Renal cortical epithelial cell (primary cell): ENCODE measurements around the gene GID4. TPM values are rescaled to one million over a fixed set of nuclear protein-coding genes. Genes with fewer than 3 reads are reported as not detected.

Experiments used
- DNase-seq: peaks from one replicate; pipeline ENCODE4 v3.0.0-alpha.2; 2011; ENCODE audit warnings: low read depth
- total RNA-seq: library from RNA; depleted of rRNA; stranded (reverse); fragments of >200 nt; gene quantifications from 2 replicates; pipeline ENCODE4 v1.2.3, GENCODE V29; 2014

GID4 gene
- total RNA-seq, 1 donor from 2014 or later, result 9.4 TPM

GRCh38 chr17:18016426-18016825 is 22.8 kb upstream of the GID4 start:
- no peak for DNase-seq

DNA sequence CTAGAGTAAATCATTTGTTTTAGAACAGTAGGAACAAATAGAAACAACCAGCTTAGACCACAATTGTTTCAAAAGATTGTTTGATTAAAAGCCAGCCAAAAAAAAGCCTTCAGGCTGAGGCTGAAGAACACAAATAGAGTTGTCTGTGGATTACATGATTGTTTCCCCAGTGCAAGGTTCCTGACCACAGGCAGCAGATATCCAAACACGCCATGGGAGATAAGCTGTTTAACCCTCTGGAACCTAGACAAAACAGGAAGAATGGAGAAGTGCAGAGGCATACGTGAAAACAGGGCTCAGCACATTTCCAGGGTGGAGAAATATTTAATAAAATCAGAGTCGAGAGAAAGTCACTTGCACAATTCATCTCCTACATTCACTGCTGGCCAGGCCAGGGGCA is 21.2 kb upstream of the GID4 start:
- DNase-seq, result no peak

GRCh38 chr17:18018411-18018921 is 20.7 kb upstream of the GID4 start:
- no peak for DNase-seq

- DNase-seq, result no peak
Measured at GRCh38 chr17:18019838-18020154, 19.4 kb upstream of the GID4 start.

DNA sequence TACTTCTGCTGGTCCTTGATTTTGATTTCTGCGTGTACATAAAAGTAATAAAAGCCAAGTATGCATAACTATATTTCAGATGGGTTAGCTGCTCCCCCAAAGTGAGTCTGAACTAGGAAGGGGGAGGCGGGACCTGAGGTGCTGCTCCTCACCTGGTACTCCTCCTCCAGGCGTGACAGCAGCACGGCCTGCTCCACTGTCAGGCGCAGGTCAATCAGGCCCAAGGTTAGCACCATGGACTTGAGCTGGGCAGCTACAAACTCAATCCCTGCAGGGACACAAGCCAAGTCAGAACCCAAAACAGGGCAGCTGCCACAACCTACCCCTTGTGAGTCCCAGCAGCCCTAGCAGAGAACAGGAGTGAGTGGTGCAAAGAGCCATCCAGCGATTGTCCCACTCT is 18.2 kb upstream of the GID4 start:
- no peak for DNase-seq

GRCh38 chr17:18021372-18021771 is 17.8 kb upstream of the GID4 start:
- no peak for DNase-seq

DNA sequence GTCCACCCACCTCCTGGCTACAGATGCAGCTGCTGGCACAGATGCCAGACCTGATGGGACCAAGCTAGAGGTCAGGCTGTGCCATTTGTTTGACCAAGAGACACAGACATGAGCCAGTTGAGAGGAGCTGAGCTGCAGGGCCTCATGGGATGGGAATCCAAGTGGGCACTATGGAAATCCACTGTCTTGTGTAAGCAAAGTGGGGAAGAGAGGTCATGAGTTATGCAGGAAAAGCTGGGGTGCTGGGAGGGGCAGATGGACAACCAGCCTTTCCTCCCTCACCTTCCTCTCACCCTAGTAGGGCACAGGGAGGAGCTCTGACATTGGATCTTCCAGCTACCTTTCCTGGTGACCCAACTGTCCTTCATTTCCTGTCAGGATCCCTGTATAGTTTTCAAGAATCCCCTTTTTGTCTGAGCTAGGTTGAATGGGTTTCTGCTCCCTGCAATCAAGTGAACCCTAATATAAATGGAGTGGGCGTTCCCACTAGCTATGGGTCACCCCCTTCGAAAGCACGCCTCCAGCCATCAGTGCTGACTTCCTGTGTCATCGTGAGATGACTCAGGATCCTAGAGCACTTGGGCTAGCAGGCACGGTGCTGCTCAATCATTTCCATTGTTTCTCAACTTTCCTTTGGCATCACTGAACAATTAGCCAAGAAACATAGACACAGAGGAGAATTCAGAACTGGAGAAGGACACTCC is 13.8 kb upstream of the GID4 start:
- DNase-seq, result peak; percentile 52

GRCh38 chr17:18025945-18026776 is 13.0 kb upstream of the GID4 start:
- peak; percentile 30 for DNase-seq

- DNase-seq, result no peak
Measured at GRCh38 chr17:18027280-18027679, 11.9 kb upstream of the GID4 start.

- DNase-seq, result no peak
Measured at GRCh38 chr17:18028114-18028951, 10.9 kb upstream of the GID4 start.

GRCh38 chr17:18028952-18029540 is 10.2 kb upstream of the GID4 start:
- no peak for DNase-seq

GRCh38 chr17:18031955-18032354 is 7.3 kb upstream of the GID4 start:
- DNase-seq, result peak; percentile 77

- DNase-seq, result peak; percentile 89
Measured at GRCh38 chr17:18033442-18034099, 5.6 kb upstream of the GID4 start.

DNA sequence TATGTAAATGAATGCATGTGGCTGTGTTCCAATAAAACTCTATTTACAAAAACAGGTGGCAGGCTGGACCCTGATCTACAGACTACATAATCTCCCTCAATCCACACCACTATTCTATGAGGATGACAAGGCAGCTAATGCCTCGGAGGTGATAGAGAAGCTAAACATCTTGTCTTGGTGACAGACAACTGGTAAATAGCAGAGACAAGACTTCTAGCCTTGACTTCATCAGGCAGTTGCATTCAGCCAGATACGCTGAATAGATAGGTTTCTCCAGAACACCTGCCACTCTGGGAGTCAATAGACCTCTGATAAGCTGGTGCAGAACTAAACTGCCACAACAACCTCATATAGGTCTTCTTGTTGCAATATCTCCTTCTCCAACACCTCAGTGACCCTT is 3.5 kb upstream of the GID4 start:
- DNase-seq, result no peak

DNA sequence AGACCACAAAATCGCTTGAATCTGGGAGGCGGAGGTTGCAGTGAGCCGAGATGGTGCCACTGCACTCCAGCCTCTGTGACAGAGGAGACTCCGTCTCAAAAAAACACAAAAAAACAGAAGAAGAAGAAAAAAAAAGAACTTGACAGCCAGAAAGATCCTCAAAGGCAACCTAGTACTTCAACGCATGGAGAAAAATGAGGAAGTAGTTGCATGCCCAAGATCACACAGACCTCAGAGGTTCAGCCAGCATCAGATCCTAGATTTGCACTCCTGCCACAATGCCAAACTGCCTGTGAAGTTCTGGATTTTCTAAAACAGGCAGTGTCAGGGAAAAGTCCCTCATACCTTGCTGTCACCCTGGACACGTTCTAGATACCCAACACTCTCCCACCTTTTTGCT is 1.7 kb upstream of the GID4 start:
- no peak for DNase-seq

GRCh38 chr17:18038149-18038850 is 908 bp upstream of the GID4 start:
- peak; percentile 26 for DNase-seq

DNA sequence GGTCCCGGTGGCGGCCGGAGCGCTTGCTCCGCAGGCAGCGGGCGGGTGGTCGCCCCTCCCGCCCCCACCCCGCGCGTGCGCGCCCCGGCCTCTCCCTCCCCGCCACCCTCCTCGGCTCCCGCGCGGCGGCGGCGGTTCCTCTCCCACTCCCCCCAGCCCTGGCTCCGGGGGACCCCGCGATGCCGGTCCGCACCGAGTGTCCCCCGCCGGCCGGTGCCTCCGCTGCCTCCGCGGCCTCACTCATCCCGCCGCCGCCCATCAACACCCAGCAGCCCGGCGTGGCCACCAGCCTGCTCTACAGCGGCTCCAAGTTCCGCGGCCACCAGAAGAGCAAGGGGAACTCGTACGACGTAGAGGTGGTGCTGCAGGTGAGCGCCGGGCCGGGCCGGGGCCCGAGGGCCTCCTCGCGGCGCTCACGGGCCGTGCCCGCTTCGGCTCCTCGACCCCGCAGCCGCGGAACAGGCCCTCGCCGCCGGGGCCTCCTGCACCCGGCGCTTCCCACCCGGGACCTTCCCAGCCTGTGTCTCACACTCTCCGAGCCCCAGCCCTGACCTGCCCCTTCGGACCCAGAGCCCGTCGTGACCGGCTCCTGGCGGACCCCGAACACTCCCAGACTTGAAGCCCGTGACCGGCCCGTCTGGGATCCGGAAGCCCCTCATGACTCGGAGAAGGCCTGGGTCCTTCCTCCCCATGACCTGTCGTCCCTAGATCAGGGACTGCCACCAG is 490 bp downstream of the GID4 start:
- no peak for DNase-seq

DNA sequence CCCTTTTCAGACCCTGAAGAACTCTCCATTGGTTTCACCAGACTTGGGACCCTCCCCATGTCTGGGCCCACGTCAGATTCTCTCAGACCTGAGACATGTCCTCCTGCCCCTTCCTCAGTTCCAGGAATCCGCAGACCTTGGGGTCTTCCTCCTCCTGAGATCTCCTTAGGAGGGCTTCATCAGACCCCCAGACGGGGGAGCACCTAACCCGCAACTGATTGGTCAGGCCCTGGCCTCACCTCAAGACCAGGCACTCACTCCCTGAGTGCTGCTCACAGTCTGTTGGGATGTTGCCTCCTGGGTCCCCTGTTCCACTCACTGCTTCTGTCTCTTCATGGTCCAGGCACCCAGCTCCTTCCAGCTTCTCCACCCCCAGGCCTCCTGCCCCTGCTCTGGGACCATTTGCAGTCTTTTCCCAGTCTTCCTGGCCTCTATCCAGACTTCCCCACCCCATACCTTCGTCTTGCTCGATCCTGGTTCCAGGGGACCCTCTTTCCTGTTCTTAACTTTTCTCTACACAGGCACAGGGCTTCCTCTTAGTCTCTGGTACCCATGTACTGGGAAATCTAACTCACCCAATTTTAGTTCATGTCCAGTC is 1.2 kb downstream of the GID4 start:
- no peak for DNase-seq

DNA sequence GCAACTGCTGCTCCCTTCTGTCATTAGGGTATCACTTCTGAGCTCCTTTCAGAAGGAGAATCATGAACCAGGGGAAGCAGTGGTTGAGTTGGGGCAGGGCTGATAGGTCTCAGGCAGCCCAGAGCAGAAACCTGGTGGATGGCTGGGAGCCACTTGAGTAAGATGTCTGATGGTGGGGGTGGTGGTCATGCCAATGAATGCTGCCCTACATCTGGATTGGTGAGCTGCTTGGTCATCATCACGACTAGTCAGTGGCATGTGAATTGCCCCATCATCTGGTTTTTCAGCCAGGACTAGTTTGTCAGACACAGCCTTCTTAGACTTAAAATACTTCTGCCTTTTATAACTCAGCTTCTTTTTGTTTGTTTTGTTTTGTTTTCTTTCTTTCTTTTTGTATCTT is 2.6 kb downstream of the GID4 start:
- peak; percentile 46 for DNase-seq

- DNase-seq, result no peak
Measured at GRCh38 chr17:18042983-18043382, 3.8 kb downstream of the GID4 start.
